Measurements from ENCODE around the gene MAD2L1.

The MAD2L1 gene

DNA sequence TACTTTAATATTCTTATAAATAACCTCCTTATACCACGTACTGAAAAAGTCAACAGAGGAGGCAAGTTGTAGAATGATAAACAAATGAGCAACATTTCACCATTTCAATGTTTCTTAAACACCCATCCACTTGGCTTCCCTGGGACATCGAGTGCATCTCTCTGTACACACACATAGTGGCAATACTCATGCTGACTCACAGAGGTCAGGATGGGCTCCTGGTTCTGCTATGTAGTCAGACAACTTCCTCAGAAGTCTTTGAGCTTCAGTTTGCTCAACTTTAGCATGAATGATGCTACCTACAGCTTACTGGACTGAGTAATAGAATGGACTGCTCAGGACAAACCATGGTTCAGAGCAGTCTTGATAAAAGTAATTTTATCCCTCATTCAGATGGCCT, 56.9 kb downstream of the MAD2L1 start:
- intact Hi-C loops (cut with DNase I): no loop called here

DNA sequence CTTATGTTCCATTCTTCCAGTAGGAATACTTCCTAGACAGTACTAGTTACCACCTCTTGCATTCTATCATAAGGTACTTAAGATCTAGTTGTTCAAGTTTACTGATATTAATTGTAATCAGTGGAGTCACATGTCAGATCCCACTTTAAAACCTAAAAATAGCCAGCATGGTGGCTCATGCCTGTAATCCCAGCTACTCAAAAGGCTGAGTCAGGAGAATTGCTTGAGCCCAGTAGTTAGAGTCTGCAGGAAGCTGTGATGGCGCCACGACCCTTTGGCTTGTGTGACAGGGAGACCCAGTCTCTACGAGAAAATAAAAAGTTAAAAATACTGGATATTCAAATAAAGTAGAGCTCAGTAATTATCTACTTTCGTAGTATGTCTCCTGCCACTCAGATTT, 57.7 kb downstream of the MAD2L1 start:
- no peak for DNase-seq
- intact Hi-C loops (cut with DNase I): no loop called here

More for the DNA sequence above, 56.9 kb downstream of the MAD2L1 start:
- no peak for DNase-seq

DNA sequence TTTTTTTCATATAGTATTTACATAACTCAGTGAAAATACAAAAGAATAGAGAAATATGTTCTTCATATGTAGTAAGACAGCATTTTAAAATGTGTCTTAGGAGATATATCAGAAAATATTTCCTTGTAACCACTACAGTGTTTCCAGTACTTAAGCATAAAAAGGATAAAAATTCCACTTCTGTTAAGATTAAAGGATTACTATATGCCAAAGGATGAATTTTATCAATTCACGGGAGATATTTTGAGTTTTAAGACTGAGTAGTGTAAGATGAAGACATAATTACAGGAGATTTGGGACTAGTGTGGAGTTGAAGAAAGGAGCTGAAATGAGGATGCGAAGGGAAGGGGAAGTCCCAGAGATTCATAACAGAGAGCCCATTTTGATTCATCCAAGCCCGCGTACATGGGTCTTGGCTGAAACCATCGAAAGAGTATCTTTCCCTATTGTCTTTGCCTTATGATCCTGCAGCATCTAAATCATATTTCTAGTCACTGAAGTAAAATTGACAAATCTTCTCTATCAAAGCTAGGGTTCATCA, 58.7 kb downstream of the MAD2L1 start:
- intact Hi-C loops (cut with DNase I): no loop called here
- no peak for DNase-seq

DNA sequence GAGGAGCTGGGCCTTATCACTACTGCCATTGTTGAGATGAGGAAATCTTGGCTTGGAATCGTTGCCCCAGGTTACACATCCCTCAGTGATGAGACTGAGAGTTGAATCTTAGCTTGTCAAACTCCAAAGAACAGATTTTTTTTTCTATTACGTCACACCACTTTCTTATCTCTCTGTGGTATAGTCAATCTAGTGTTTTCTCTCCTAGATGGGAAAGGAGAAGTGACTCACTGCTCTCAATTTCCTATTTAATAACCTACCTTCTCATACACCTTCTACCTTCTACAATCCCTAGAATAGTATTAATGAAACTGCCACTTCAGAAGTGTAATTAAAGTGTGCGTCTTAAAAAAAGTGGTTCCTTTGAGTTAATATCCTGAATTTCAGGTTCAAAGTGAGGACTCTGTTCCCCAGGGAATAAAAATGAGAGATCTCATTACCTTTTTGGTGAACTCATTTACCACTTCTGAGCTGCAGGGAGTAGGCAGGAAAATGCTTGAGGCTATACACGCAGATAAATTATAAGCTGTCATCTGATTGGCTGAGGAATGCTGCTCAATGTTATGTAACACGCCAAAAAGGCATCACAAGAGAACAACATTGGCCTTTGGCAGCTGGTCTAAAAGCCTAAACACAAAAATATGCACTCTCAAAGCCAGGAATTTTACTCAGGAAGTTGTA, 59.3 kb downstream of the MAD2L1 start:
- no peak for DNase-seq
- intact Hi-C loops (cut with DNase I): no loop called here
